Measurements from ENCODE around the gene PKDCC.
A peak's percentile ranks its signal among the peaks of the same experiment; 100 is the strongest.

Gene PKDCC, protein sequence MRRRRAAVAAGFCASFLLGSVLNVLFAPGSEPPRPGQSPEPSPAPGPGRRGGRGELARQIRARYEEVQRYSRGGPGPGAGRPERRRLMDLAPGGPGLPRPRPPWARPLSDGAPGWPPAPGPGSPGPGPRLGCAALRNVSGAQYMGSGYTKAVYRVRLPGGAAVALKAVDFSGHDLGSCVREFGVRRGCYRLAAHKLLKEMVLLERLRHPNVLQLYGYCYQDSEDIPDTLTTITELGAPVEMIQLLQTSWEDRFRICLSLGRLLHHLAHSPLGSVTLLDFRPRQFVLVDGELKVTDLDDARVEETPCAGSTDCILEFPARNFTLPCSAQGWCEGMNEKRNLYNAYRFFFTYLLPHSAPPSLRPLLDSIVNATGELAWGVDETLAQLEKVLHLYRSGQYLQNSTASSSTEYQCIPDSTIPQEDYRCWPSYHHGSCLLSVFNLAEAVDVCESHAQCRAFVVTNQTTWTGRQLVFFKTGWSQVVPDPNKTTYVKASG

DNA sequence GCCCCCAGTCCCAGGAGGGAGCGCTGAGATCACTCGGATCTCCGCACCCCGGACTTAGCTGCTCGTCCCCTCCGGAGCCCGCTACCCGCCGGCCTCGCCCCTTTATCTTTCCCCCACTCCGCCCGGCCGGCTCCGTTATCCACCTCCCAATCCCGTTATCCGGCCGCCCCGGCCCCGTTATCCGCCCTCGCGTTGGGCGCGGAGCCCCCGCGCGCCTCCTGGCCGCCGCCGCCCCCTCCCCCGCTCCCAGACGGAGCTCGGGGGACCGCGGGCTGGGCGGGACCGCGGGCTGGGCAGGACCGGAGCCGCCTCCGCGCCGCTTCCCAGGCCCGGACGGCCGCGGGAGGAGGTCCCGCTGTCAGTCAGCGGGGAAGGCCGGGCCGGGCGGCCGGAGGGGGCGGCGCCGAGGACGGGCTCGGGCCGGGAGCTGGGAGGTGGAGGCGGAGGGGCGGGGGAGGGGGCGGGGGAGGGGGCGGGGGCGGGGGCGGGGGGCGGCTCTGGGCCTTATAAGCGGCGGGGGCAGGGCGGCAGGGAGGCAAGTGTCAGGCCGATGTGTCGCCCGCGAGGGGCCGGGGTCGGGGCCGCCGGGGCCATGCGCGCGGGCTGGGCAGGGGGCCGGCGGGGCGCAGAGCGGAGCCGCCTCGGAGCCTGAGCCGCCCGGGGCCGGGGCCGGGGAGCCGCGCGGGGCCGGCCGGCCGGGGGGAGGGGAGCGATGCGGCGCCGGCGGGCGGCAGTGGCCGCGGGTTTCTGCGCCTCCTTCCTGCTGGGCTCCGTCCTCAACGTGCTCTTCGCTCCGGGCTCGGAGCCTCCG lies at the start of gene PKDCC:
TSS of gene PKDCC (plus strand) at position 534 of the 811 bp plus-strand sequence. CDS start at position 713, 179 bp downstream.
- peak; percentile 5 for DNase-seq

DNA sequence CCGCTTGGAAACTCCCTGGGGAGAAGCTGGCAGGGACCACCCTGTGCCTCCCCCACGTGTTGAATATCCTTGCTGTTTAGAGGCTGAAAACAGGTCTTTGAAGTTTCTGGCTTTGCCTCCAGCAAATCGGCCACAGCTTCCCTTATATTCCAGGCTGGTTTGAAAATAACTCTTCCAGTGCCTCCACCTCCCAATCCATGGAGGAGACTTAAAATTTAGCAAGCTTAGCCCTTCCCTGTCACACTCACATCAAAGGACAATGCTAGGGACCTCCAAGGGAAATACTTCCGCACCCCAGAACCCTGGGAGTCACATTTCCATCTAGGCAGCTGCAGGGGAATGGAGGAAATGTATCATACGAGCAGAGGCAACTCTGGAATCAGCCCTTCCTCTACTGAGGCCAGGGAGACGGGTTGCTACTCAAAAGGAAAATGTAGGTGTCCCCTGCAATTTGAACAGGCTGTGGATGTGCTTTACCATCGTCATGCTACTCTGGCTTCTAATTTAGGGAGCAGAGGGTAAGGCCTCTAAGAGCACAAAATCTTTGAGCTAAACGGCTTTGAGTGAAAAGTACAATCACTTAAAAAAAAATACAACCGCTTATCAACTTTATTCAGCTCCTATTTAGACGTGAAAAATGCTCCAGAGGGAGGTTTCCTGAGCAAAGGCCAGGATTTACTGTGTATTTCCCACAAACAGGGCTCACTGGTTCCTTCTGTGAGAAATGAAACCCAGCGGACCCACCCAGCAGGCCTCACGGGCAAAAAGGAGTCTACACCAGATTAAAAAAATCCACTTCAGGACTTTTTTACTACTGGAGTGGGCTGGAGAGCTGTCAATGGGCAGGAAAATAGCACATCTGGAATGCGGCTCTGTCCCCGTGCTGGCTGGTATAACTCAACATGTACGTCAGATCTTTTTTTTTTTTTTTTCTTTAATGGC lies 49.4 kb upstream of the PKDCC start:
- DNase-seq, result no peak

DNA sequence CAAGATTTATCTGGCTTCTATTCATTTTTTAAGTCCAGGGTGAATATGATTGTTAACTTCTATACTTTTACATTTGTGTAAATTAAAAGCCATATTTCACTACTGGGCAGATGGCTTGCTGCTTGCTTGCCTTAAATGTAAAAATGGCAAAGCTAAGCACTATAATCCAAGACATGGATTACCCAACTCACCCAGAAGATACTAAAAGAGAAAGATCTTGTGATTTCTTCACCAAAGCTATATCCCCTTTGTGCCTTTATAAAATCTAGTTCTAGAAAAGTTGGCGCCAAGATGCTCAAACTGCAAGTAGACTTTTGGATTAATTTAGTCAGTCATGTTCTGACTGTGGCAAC lies 48.7 kb upstream of the PKDCC start:
- no peak for DNase-seq

DNA sequence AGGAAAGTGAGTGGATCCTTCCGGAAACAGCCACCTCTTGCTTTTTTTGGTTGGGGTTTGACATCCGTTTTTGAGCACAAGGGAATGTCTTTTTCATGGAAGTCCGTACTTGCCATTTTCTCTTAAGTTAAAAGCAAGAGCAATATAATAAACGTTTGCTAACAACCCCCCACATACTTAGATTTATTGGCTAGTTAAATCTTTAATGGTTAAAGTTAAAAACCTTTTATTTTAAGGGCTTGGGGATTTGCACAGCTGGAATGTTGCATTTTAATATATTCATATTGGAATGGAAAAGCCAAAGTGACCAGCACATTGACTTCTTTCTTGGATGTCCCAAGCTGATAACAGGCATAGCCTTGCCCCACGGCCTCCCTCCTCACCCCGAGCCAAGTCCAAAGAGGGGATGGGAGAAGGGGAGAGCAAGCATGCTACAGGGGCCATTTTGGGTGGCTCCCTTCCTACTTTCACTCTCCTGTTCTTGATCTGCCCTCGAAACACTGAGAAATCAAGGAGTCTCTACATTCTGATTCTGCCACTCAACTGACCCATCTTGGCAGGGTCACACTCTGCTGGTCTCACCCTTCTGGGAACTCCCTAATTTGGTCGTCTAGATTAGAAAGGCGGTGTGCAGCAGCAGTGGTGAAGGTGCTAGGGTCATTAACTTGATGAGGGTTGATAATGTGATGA lies 48.1 kb upstream of the PKDCC start:
- DNase-seq, result no peak

DNA sequence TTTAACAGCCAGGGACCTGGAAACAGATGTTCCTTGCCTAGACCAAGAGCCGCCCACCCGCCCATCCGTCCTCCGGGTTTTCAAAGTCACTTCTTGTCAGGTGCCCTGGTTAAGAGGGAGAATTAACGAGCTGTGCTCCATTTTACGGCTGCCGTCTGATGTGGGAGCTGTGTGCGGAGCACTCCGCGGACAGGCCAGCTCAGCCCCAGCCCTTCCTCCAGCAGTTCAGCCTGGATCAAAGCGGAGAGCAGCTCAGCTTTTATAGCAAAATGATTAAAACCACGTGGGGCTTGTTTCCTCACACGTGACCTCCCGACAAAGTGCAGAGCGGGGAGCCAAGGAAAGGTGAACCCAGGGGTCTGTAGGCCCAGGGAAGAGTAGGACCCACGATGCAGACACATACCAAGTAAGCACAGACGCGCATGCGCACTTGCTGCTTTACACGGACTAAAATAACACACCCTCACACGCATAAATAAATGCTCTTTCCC lies 46.1 kb upstream of the PKDCC start:
- DNase-seq, result no peak

DNA sequence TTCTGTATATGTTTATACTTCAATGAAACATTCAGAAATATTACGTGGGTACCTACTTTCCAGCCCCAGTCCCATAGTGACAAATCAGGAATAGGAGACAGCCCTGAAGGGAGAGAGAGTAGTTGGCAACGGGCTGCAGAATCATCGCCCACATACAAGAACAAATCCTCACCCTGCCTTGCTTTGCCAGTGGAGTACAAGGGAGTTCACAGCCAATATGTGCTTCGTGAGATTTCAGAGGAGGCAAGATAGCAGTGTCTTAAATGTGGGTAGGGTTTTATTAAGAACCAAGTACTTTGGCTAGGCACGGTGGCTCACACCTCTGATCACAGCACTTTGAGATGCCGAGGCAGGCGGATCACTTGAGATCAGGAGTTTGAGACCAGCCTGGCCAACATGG lies 40.3 kb upstream of the PKDCC start:
- no peak for DNase-seq

DNA sequence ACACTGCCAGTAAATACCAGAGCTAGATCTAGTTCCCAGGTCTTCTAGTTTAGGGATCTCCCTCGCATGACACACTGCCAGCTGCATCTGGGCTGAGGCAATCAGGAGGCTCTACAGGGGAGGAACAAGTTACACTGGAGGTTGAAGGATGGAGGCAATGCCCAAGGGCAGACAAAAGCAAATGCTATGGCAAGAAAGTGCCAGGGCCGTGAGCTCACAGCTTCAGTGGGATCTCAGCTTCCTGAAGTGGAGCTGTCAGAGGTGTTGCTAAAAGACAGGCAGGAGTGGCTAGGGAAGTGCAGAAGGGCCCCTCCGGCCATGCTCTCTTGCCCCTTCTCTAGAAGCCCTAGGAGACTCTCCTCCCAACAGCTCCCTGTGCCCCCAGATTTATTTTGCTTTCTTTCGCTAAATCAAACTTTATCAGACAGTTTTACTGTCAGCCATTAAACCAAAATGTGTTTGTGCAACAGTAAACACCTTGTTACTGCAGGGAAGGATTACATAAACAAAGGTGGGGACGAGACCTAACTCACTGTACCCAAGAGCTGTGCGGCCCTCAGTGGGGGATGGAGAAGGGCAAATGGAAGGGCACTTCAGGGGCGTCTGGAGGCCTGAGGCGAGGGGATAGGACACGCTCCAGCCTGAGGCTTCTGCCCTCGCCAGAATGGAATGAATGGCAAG lies 39.4 kb upstream of the PKDCC start:
- DNase-seq, result no peak

DNA sequence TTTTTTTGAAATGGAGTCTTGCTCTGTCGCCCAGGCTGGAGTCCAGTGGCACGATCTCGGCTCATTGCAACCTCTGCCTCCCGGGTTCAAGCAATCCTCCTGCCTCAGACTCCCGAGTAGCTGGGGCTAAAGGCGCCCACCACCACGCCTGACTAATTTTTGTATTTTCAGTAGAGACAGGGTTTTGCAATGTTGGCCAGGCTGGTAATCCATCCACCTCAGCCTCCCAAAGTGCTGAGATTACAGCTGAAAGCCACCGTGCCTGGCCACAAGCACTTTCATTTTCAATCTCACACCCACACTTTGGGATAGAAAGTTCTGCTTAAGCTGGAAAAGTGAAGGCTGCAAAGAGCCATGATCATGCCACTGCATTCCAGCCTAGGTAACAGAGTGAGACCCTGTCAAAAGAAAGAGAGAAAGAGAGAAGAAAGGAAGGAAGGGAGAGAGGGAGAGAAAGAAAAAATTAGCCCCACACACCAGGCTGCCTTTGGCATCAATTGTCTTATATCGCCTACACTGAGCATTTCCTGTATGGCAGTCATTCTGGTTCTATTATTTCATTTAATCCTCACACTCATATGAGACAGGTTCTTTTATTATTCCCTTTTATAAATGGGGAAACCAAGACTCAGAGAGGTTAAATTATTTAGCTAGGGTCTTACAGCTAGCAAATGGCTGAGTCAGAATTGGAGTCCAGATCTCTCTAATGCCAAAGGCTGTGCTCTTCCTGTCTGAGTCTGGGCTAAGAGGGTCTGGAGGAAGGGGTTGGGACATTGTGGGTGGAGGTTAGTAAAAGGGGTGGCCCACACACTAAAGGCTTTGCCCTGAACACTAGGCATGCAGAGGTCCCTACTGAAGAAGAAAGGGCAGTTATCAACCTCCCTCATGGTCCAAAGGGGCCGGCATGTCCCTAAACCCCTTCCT lies 37.9 kb upstream of the PKDCC start:
- no peak for DNase-seq

DNA sequence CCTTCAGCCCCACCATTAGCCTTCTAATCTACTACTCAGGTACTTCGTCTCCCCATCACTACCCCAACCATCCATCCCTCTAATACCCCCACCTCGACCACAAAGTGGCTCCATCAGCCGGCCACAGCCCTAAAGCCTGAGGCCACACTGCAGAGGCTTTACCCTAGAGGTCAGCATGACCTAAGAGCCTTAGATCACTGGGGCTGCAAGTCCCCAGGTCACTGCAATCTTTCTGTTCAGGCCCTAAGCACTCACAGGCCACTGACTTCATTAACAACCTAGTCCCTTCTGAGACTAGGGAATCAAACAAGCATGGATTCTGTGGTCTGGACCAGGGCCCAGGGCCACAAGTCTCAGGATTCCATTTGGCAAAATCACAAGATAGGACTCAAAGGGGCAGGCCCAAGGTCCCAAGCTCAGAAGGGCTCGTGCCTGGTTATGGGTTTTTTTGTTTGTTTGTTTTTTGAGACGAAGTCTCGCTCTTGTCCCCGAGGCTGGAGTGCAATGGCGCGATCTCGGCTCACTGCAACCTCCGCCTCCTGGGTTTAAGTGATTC lies 37.0 kb upstream of the PKDCC start:
- no peak for DNase-seq

DNA sequence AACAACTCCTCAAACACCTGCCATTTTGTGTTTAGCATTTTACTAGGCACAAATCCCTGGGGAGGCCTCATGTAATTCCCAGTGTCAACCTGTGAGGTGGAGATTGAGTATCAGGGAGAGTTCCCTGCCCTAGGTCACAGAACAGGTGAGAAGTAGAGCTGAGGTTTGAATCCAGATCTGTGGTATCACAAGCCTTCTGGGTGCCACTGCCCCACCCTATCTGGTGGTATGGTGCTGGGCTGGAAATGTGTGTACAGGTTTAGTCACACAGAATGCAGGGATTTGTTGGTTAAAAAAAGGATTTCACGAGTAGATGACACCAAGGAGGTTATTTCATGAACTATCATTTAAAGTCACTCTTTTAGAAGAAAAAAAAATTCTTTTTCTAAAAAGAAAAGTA lies 35.7 kb upstream of the PKDCC start:
- no peak for DNase-seq

DNA sequence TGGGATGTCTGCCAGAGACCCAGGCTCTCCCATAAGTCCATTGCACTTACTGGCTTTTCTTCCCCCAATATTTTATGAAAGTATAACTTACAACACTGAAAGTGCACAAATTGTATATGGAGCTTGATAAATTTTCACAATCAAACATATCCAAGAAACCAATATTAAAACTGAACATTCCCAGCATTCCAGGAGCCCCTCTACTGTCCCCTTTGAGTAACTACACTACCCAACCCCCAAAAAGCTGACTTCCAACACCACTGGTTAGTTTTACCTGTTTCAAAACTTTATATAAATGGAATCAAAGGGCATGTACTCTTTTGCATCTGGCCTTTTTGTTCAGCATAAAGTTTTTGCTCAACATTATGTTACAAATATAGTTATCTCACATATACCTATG lies 35.2 kb upstream of the PKDCC start:
- no peak for DNase-seq

DNA sequence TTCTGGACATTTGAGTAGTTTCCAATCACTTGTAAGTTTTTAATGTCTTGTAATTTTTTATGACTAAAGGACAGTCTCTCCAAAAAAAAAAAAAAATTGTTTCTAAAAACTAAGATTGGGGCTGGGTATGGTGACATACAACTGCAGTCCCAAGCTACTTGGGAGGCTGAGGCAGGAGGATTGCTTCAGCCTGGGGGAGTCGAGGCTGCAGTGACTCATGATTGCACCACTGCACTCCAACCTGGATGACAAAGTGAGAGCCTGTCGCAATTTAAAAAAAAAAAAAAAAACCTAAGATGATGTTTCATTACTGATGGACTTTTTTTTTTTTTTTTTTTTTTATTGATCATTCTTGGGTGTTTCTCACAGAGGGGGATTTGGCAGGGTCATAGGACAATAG lies 34.4 kb upstream of the PKDCC start:
- DNase-seq, result no peak

DNA sequence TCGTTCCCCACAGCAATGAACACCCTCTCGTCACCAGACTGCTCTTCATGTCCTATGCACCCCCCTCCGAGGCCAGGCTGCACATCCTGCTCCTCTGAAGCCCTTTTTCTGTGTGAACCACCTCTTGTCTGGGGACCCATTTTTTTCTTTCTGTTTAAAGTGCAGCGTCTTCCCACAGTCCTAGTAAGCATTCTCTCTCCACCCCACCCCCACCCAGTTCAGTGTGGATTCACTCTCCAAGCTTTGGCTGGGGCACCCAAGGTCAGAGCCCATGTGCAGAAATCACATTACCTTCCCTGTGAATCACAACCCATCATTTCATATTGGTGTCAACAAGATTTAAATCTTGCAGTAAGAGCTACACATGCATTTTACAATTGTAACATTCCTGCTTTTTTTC lies 26.4 kb upstream of the PKDCC start:
- no peak for DNase-seq

DNA sequence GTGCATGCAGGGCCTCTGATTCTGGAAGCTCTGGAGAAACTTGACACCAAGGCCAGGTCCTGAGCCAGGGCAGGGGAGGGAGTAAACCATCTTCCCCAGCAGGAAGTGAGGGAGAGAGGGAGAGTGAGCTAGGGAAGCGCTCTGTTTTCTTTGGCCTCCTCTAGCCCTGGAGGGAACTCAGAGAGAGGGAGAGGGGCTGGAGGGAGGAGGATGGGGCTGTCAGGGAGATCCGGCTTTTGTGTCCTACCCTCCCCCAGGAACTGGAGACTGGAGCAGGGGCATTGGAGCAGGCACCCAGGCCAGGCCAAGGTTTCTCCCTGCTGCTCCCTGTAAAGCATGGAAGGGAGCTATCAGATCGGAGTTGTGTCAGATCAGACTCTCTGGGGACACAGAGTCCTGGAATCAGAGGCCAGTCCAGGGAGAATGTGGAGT lies 22.7 kb upstream of the PKDCC start:
- DNase-seq, result no peak

DNA sequence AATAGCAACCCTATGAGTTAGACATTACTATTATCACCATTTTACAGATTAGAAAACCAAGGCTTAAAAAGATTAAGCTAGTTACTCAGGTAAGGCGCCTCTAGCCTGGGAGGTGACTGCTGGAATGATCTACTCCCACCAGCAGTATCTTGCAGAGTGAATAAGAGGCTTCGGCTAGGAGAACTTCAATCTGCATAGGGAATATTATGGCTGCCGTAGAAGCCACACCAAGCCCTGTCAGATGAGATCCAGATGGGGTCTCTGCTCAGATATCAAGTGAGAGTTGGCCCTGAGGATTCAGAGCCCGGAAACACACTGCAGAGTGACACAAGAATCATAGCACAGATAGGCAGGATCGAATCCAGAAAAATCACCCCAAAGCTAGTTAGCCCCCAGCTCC lies 21.5 kb upstream of the PKDCC start:
- no peak for DNase-seq

DNA sequence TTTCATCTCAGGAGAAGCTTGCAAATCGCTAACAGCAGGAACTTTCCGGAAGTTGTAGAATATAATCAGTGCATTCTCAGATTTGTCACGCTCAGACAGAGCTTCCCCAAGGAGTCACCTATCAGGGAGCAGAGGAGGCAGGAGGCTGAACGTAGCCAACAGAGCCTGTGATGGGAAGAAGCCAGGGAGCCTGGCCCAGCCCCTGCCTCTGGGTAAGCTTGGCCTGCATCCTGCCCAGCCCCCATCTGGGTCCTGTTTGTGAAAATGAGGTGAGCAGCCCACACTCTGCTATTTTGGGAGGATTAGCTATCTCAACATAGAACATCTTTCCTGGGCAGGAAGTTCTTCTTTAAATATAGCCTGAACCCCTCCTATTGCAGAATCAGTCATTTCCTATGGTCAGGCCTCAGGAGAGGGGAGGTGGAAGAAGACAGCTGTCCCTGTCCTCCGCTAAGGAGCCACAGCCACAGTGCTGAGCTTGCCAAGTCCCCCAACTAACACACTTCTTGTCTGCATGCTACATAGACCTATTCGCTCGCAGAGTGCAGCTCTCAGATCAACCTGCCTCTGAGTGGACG lies 19.2 kb upstream of the PKDCC start:
- DNase-seq, result no peak

DNA sequence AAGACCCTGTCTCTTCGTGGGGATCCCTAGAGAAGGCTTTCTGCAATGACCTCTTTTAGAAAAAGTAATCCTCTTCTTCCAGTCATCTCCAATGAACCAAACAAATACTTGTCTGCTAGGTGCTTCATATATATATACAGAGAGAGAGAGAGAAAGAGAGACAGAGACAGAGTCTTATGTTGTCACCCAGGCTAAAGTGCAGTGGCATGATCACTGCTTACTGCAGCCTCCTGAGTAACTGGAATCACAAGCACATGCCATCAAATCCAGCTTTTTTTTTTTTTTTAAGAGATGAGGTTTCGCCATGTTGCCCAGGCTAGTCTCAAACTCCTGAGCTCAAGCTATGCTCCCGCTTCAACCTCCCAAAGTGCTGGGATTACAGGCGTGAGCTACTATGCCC lies 18.6 kb upstream of the PKDCC start:
- DNase-seq, result no peak

DNA sequence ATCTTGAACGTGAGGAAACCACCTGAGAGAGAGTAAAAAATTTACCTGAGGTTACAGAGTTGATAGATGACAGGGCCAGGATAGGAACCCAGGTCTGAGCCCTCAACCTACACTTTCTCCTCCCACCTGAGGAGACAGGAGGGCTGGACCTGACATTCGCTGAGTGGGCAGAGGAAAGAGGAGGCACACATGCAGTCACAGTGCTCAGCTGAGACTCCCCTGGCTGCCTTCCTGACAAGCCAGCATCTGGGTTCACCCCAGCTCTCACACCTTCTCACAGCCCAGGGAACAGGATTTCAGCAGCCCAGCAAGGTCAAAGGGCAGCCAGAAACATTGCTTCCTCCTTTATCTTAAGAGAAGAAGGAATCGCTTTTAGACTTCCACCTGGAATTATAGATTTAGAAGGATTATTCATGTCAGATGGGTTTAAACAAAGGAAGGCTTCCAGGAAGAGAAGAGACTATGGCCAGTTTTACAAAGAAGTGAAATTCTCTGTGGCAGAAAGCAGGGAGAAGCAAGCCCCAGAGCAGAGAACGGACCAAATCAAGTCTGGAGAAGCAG lies 18.1 kb upstream of the PKDCC start:
- DNase-seq, result no peak

DNA sequence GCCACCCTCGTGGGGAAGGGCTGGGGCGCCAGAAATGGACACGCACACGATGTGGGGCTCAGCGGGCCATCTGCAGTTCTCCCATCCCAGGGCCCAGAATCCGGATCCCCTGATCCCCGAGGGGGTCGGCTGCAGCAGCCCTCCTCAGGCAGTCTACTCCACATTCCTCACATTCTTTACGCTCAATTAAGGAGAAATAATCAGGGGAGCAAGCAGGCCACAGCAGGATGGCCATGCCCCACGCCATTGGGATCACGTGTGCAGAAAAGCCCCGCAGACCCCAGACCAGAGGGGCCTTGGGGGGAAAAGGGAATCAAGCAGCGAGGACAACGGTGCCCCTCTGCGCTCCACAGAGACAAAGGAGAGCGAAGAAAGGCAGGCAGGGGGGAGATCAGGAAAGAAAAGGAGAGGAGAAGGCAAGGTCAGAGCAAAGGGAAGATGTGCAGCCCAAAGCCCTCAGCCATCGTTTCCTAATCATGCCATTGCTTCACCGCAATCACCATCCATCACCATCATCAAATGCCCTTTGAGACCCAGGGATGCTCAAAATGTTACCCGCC lies 17.5 kb upstream of the PKDCC start:
- DNase-seq, result no peak
